HCT116 (cell line): Measurements from ENCODE around the gene STIMATE.

Experiments used
- FOSL1 ChIP-seq: IDR thresholded peaks from 2 replicates; pipeline ENCODE4 v1.6.1; 2012; ENCODE audit warnings: low read depth
- MAX ChIP-seq: IDR thresholded peaks from 2 replicates; pipeline ENCODE4 v1.6.1; 2012
- TCF7L2 ChIP-seq: IDR thresholded peaks from 2 replicates; pipeline ENCODE4 v1.7.0; 2011; ENCODE audit warnings: borderline replicate concordance, inconsistent platforms; ENCODE audit not compliant: insufficient read depth, insufficient read length; ENCODE audit errors: extremely low read depth
- ZNF274 ChIP-seq: fragments of 200-500 bp; sonication (Bioruptor generic); IDR thresholded peaks from 2 replicates; pipeline ENCODE4 v1.6.1; 2014; ENCODE audit warnings: mild to moderate bottlenecking, low read depth, low read length, inconsistent platforms
- TF ChIP-seq, protein P1 (sequence below), 3 experiments: fragments of 200-600 bp in 1 of 3; sonication (generic) in 1 of 3; IDR thresholded peaks in 2 of 3; conservative IDR thresholded peaks in 1 of 3; 2 replicates each; pipeline ENCODE4 v1.5.1; 2012 to 2017; ENCODE audit warnings: low read depth in 2 of 3, low read length in 2 of 3, antibody characterized with exemption in 1 of 3, borderline replicate concordance in 1 of 3, control low read depth in 1 of 3, mild to moderate bottlenecking in 1 of 3, mixed read lengths in 1 of 3, mixed run types in 1 of 3, moderate library complexity in 1 of 3; ENCODE audit not compliant: insufficient read depth in 1 of 3
- TF ChIP-seq, protein P2 (sequence below): IDR thresholded peaks from 2 replicates; pipeline ENCODE4 v1.6.1; 2011; ENCODE audit warnings: mild to moderate bottlenecking, low read length, moderate library complexity; ENCODE audit not compliant: insufficient replicate concordance; ENCODE audit errors: extremely low read depth

- TF ChIP-seq, protein P1, sequence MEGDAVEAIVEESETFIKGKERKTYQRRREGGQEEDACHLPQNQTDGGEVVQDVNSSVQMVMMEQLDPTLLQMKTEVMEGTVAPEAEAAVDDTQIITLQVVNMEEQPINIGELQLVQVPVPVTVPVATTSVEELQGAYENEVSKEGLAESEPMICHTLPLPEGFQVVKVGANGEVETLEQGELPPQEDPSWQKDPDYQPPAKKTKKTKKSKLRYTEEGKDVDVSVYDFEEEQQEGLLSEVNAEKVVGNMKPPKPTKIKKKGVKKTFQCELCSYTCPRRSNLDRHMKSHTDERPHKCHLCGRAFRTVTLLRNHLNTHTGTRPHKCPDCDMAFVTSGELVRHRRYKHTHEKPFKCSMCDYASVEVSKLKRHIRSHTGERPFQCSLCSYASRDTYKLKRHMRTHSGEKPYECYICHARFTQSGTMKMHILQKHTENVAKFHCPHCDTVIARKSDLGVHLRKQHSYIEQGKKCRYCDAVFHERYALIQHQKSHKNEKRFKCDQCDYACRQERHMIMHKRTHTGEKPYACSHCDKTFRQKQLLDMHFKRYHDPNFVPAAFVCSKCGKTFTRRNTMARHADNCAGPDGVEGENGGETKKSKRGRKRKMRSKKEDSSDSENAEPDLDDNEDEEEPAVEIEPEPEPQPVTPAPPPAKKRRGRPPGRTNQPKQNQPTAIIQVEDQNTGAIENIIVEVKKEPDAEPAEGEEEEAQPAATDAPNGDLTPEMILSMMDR (IDR thresholded peaks at IDR 0.05 in 2 of 3, conservative IDR thresholded peaks at IDR 0.05 in 1 of 3; ENCODE audit: borderline replicate concordance in 1 of 3, insufficient read depth in 1 of 3, low read depth in 2 of 3, low read length in 2 of 3), result no peak
- TF ChIP-seq MAX (no peak), ZNF274 (no peak), TCF7L2 (no peak), FOSL1 (no peak)
- TF ChIP-seq, protein P2, sequence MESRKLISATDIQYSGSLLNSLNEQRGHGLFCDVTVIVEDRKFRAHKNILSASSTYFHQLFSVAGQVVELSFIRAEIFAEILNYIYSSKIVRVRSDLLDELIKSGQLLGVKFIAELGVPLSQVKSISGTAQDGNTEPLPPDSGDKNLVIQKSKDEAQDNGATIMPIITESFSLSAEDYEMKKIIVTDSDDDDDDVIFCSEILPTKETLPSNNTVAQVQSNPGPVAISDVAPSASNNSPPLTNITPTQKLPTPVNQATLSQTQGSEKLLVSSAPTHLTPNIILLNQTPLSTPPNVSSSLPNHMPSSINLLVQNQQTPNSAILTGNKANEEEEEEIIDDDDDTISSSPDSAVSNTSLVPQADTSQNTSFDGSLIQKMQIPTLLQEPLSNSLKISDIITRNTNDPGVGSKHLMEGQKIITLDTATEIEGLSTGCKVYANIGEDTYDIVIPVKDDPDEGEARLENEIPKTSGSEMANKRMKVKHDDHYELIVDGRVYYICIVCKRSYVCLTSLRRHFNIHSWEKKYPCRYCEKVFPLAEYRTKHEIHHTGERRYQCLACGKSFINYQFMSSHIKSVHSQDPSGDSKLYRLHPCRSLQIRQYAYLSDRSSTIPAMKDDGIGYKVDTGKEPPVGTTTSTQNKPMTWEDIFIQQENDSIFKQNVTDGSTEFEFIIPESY, result no peak
Observed at GRCh38 chr3:52904000-52904399, 6.7 kb upstream of the STIMATE start.
